Ishikawa (cell line): ENCODE results near the gene NR2C2AP.

ENCODE experiments used
- CEBPB ChIP-seq: IDR thresholded peaks from 2 replicates; pipeline ENCODE4 v1.6.1; 2012
- CREB1 ChIP-seq: IDR thresholded peaks from 2 replicates; pipeline ENCODE4 v1.6.1; 2012; ENCODE audit warnings: low read depth
- EGR1 ChIP-seq: IDR thresholded peaks from 2 replicates; pipeline ENCODE4 v1.6.1; 2012
- EP300 ChIP-seq: IDR thresholded peaks from 2 replicates; pipeline ENCODE4 v1.6.1; 2012; ENCODE audit warnings: borderline replicate concordance
- FOXM1 ChIP-seq: IDR thresholded peaks from 2 replicates; pipeline ENCODE4 v1.6.1; 2012; ENCODE audit warnings: low read depth, borderline replicate concordance
- NFIC ChIP-seq: IDR thresholded peaks from 2 replicates; pipeline ENCODE4 v1.6.1; 2012
- RAD21 ChIP-seq: IDR thresholded peaks from 2 replicates; pipeline ENCODE4 v1.6.1; 2012; ENCODE audit warnings: low read depth
- TAF1 ChIP-seq: IDR thresholded peaks from 2 replicates; pipeline ENCODE4 v1.6.1; 2012; ENCODE audit warnings: low read depth, mild to moderate bottlenecking
- TCF12 ChIP-seq: IDR thresholded peaks from 2 replicates; pipeline ENCODE4 v1.6.1; 2012; ENCODE audit warnings: low read depth
- TEAD4 ChIP-seq: IDR thresholded peaks from 2 replicates; pipeline ENCODE4 v1.6.1; 2012
- YY1 ChIP-seq: IDR thresholded peaks from 2 replicates; pipeline ENCODE4 v1.6.1; 2012; ENCODE audit warnings: low read depth
- ZBTB7A ChIP-seq: IDR thresholded peaks from 2 replicates; pipeline ENCODE4 v1.6.1; 2012; ENCODE audit warnings: low read depth
- TF ChIP-seq, protein P1 (sequence below): IDR thresholded peaks from 2 replicates; pipeline ENCODE4 v1.6.1; 2012
- TF ChIP-seq, protein P2 (sequence below): IDR thresholded peaks from 2 replicates; pipeline ENCODE4 v1.6.1; 2012
- TF ChIP-seq, protein P3 (sequence below): IDR thresholded peaks from 2 replicates; pipeline ENCODE4 v1.6.1; 2012; ENCODE audit warnings: low read depth, mild to moderate bottlenecking

Gene NR2C2AP

DNA sequence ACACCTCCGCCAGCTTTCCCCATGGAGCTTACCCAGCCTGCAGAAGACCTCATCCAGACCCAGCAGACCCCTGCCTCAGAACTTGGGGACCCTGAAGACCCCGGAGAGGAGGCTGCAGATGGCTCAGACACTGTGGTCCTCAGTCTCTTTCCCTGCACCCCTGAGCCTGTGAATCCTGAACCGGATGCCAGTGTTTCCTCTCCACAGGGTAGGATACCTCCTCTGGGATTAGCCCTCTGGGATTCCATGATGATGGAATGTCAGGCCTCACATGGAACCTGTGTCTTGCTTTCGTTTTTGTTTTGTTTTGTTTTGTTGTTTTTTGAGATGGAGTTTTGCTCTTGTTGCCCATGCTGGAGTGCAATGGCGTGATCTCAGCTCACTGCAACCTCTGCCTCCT, 9.3 kb downstream of the NR2C2AP start:
- no peak for TF ChIP-seq TCF12
- no peak for TF ChIP-seq YY1
- no peak for TF ChIP-seq RAD21
- TF ChIP-seq, protein P1, sequence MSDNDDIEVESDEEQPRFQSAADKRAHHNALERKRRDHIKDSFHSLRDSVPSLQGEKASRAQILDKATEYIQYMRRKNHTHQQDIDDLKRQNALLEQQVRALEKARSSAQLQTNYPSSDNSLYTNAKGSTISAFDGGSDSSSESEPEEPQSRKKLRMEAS, result no peak
- TF ChIP-seq, protein P2, sequence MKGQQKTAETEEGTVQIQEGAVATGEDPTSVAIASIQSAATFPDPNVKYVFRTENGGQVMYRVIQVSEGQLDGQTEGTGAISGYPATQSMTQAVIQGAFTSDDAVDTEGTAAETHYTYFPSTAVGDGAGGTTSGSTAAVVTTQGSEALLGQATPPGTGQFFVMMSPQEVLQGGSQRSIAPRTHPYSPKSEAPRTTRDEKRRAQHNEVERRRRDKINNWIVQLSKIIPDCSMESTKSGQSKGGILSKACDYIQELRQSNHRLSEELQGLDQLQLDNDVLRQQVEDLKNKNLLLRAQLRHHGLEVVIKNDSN, result no peak
- TF ChIP-seq NFIC, result no peak
- TF ChIP-seq ZBTB7A, result no peak
- TF ChIP-seq CEBPB, result no peak
- no peak for TF ChIP-seq TAF1
- TF ChIP-seq, protein P3, sequence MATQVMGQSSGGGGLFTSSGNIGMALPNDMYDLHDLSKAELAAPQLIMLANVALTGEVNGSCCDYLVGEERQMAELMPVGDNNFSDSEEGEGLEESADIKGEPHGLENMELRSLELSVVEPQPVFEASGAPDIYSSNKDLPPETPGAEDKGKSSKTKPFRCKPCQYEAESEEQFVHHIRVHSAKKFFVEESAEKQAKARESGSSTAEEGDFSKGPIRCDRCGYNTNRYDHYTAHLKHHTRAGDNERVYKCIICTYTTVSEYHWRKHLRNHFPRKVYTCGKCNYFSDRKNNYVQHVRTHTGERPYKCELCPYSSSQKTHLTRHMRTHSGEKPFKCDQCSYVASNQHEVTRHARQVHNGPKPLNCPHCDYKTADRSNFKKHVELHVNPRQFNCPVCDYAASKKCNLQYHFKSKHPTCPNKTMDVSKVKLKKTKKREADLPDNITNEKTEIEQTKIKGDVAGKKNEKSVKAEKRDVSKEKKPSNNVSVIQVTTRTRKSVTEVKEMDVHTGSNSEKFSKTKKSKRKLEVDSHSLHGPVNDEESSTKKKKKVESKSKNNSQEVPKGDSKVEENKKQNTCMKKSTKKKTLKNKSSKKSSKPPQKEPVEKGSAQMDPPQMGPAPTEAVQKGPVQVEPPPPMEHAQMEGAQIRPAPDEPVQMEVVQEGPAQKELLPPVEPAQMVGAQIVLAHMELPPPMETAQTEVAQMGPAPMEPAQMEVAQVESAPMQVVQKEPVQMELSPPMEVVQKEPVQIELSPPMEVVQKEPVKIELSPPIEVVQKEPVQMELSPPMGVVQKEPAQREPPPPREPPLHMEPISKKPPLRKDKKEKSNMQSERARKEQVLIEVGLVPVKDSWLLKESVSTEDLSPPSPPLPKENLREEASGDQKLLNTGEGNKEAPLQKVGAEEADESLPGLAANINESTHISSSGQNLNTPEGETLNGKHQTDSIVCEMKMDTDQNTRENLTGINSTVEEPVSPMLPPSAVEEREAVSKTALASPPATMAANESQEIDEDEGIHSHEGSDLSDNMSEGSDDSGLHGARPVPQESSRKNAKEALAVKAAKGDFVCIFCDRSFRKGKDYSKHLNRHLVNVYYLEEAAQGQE, result no peak
- TF ChIP-seq EGR1, result no peak
- TF ChIP-seq EP300, result no peak
- TF ChIP-seq FOXM1, result no peak
- no peak for TF ChIP-seq CREB1
- no peak for TF ChIP-seq TEAD4

DNA sequence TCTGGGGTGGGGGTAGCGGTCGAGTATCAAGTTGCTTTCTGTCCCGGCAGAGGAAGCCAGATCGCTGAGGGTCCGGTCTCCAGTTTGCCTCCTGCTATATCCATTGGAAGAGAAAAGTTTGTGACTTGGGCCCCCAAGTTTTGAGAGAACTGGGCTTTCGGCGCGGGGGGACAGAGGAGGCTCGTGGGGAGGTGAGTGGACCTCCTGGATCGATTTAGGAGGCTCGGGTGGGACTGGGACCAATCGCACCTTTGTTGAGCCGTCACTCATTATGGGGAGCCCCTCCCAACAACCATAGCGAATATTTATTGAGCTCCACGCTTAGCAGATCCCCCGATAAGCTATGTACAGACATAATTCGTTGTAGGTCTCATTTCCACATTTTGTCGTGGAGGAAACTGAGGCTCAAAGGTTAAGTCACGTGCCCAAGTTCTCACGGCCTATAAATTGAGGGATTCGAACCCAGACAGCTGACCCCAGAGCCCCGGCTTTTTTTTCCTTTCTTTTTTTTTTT, 10.2 kb downstream of the NR2C2AP start:
- no peak for TF ChIP-seq ZBTB7A
- no peak for TF ChIP-seq EP300
- no peak for TF ChIP-seq FOXM1
- no peak for TF ChIP-seq TCF12
- TF ChIP-seq YY1, result no peak
- TF ChIP-seq, protein P3, result no peak
- TF ChIP-seq RAD21, result no peak
- no peak for TF ChIP-seq CREB1
- TF ChIP-seq EGR1, result no peak
- TF ChIP-seq NFIC, result no peak
- TF ChIP-seq, protein P2, result peak; percentile 75
- TF ChIP-seq, protein P1, result peak; percentile 33; the same call in 1 of the 2 replicates
- no peak for TF ChIP-seq CEBPB

DNA sequence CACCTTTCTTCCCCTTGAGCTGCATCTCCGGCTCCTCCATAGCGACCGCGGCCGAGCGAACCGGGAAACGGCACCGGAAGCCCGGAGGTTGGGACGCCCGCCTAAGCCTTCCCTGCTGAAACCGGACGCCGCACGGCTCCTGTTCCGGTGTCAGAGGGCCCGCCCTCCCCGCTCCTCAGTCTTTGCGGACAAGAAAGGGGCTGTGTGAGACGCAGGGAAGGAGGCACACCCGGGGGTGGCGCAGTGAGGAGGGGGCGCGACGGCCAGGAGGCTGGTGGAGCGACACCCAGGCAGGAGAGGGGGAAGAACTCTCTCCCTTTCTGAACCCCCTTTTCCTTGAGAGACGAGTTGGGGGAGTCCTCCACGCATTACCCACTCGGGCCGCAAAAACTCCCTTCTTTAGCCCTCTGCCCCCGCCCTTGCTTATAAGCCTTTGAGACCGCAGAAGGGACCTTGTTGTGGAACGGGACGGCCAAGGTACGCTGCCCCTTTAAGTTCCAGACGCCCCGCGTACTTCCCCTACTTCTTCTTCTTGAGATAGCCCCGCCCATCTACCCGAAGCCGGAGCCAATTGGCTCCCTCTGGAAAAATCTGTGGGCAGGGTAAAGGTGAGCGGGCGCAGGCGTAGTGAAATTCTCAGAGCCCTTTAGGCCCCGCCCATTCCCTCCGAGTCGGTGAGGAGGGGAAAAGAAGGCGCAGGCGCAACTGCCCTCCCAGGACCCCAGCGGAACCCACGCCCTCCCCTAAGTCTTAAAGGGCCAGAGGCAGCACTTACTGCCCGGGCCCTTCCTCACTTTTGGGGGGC, 10.9 kb downstream of the NR2C2AP start, which contains the start of the genes BORCS8 and RFXANK:
Gene BORCS8, minus strand, starts transcription at position 75 of the 805 bp plus-strand sequence. Its CDS starts 35 bp downstream, at position 40.
Gene RFXANK, plus strand, starts transcription at position 181 of the 805 bp plus-strand sequence. CDS start 1,689 bp downstream, outside the sequence.
- TF ChIP-seq RAD21 (no peak), TAF1 (peak; percentile 98), TEAD4 (no peak), EP300 (no peak), CREB1 (no peak), YY1 (peak; percentile 85; the same call in 1 of the 2 replicates), TCF12 (peak; percentile 56; the same call in 1 of the 2 replicates), ZBTB7A (peak; percentile 34; the same call in 1 of the 2 replicates), NFIC (no peak), FOXM1 (no peak)
- TF ChIP-seq, protein P1, result peak; percentile 68
- TF ChIP-seq, protein P2, result peak; percentile 30; the same call in 1 of the 2 replicates

DNA sequence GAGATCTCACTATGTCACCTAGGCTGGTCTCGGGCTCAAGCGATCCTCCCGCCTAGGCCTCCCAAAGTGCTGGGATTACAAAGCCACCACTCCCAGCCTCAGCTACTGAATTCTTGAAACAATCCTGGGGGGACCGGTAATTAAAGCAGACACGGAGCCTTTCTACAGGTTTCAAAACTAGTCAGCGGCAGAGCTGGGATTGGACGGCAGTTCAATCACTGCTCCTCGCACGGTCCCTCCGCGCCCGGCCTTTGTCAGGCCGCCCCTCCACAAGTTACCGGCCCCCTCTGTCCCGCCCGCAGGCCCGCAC, 11.5 kb downstream of the NR2C2AP start:
- no peak for TF ChIP-seq TAF1
- TF ChIP-seq YY1, result no peak
- no peak for TF ChIP-seq TEAD4
- no peak for TF ChIP-seq CREB1
- TF ChIP-seq, protein P3, result no peak
- TF ChIP-seq FOXM1, result no peak
- no peak for TF ChIP-seq NFIC
- no peak for TF ChIP-seq RAD21
- TF ChIP-seq EGR1, result no peak
- TF ChIP-seq, protein P2, result no peak
- no peak for TF ChIP-seq EP300
- no peak for TF ChIP-seq CEBPB
- no peak for TF ChIP-seq TCF12
- no peak for TF ChIP-seq ZBTB7A
- TF ChIP-seq, protein P1, result no peak
